ENCODE data around the gene IMMP2L. TPM values are rescaled to one million over a fixed set of nuclear protein-coding genes. Genes with fewer than 3 reads are reported as not detected.

Gene IMMP2L
- total RNA-seq, 2 donors from 2014 or later = 10.9 to 12.7 TPM

- DNase-seq (ENCODE audit: low spot score) = no peak
- Mint-ChIP-seq H3K27ac (no peak overlapping the region), H3K4me1 (ENCODE audit: low read depth in 2 of 2) (no peaks in the 10 kb centered on the region), H3K4me3 (no peak overlapping the region), H3K9me3 (peaks cover 2% of the 10 kb centered on the region), H3K36me3 (no peaks in the 10 kb centered on the region), H3K27me3 (no peaks in the 10 kb centered on the region)
- no peak for ATAC-seq
These were observed 190.9 kb downstream of the IMMP2L start for GRCh38 chr7:111371437-111371836.

DNA sequence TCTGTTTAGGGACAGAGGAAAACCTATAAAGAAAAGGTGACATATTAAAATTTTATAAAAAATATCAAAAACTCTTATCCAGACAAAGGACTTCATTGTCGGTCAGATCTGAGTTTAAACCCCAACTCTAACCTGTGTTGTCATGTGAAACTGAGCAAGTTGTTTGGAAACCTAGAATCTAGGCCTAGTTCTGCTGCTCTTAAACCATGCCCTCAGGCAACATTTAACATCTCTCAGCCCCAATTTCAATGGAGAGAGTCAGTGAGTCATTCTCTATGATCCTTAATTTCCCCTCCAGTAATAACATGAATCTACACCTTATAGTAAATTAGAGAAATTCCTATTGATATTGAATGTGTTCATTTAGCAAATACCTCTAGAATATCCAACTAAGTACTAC lies 192.3 kb downstream of the IMMP2L start:
- Mint-ChIP-seq H3K36me3 (no peaks in the 10 kb centered on the region), H3K27ac (no peak overlapping the region), H3K9me3 (peaks cover 2% of the 10 kb centered on the region), H3K4me3 (no peak overlapping the region), H3K4me1 (ENCODE audit: low read depth in 2 of 2) (no peaks in the 10 kb centered on the region), H3K27me3 (no peaks in the 10 kb centered on the region)
- no peak for DNase-seq (ENCODE audit: low spot score)
- no peak for ATAC-seq

DNA sequence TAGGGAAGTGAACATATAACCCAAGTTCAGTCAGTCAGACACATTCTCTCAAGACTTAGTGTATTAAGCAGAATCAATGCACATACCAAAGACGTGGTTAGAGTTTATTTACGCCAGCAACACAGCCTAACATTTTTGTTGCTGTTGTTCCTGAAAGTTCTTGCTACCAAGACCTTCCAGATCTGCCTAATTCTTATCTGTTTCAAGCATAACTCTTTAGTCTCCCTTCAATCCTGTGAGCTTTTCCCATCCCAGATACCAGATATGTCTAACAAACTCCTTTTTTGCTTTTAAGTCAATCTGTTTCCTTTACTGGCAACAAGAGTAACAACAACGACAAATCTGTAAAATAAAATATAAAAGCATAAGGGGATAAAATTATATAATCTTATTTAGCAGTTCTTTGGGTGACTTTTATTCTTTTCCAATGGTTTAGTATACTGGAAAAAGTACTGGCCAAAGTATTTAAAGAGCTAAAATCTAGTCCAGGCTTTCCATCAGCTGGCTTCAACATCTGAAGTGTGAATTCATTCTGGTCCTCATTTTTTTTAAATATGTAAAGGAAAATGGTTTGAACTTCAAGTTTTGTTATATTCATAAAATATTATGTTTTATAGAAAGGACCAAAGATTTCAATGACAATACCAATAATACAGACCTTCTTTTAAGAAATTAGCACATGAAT lies 193.8 kb downstream of the IMMP2L start:
- no peak overlapping the region for H3K4me3 Mint-ChIP-seq
- H3K27ac Mint-ChIP-seq = no peak overlapping the region
- no peaks in the 10 kb centered on the region for H3K36me3 Mint-ChIP-seq
- H3K4me1 Mint-ChIP-seq (ENCODE audit: low read depth in 2 of 2) = no peaks in the 10 kb centered on the region
- DNase-seq (ENCODE audit: low spot score) = no peak
- no peak for ATAC-seq
- H3K27me3 Mint-ChIP-seq = no peaks in the 10 kb centered on the region
- peaks cover 6% of the 10 kb centered on the region for H3K9me3 Mint-ChIP-seq

- no peaks in the 10 kb centered on the region for H3K36me3 Mint-ChIP-seq
- H3K27ac Mint-ChIP-seq = no peak overlapping the region
- no peaks in the 10 kb centered on the region for H3K4me1 Mint-ChIP-seq (ENCODE audit: low read depth in 2 of 2)
- H3K9me3 Mint-ChIP-seq = peaks cover 7% of the 10 kb centered on the region
- H3K27me3 Mint-ChIP-seq = no peaks in the 10 kb centered on the region
- DNase-seq (ENCODE audit: low spot score) = no peak
- no peak for ATAC-seq
- H3K4me3 Mint-ChIP-seq = no peak overlapping the region
These were observed 197.9 kb downstream of the IMMP2L start for GRCh38 chr7:111364413-111364812.

GRCh38 chr7:111363099-111363498 lies 199.2 kb downstream of the IMMP2L start:
- H3K9me3 Mint-ChIP-seq = peaks cover 8% of the 10 kb centered on the region
- H3K4me3 Mint-ChIP-seq = no peak overlapping the region
- ATAC-seq = no peak
- H3K27me3 Mint-ChIP-seq = no peaks in the 10 kb centered on the region
- H3K27ac Mint-ChIP-seq = no peak overlapping the region
- no peak for DNase-seq (ENCODE audit: low spot score)
- H3K36me3 Mint-ChIP-seq = no peaks in the 10 kb centered on the region
- H3K4me1 Mint-ChIP-seq (ENCODE audit: low read depth in 2 of 2) = no peaks in the 10 kb centered on the region

GRCh38 chr7:111362506-111363054 lies 199.7 kb downstream of the IMMP2L start:
- Mint-ChIP-seq H3K9me3 (peaks cover 9% of the 10 kb centered on the region), H3K4me3 (no peak overlapping the region), H3K27me3 (no peaks in the 10 kb centered on the region), H3K4me1 (ENCODE audit: low read depth in 2 of 2) (no peaks in the 10 kb centered on the region), H3K27ac (no peak overlapping the region), H3K36me3 (no peaks in the 10 kb centered on the region)
- DNase-seq (ENCODE audit: low spot score) (no peak), ATAC-seq (no peak)

GRCh38 chr7:111358915-111359314 lies 203.4 kb downstream of the IMMP2L start:
- H3K4me1 Mint-ChIP-seq (ENCODE audit: low read depth in 2 of 2) = no peaks in the 10 kb centered on the region
- H3K27me3 Mint-ChIP-seq = no peaks in the 10 kb centered on the region
- no peak overlapping the region for H3K27ac Mint-ChIP-seq
- peaks cover 9% of the 10 kb centered on the region for H3K9me3 Mint-ChIP-seq
- ATAC-seq (no peak), DNase-seq (ENCODE audit: low spot score) (no peak)
- no peak overlapping the region for H3K4me3 Mint-ChIP-seq
- H3K36me3 Mint-ChIP-seq = no peaks in the 10 kb centered on the region

DNA sequence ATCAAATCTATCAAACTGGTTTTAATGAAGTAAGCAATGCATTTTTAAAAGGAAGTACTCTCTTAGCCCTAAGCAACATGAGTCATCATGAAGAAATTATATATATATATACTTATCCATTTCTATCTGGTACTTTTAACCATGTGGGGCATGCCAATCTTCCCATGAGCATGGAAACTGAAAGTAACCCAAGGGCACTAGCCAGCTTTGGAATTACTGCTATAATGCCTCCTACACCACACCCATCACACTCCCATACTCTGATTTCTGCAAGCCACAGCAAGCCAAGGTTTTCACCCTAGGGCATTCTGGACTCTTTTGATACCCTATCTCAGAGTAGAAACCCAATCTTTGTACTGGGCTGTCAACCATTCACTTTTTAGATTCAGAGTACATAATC lies 204.6 kb downstream of the IMMP2L start:
- Mint-ChIP-seq H3K36me3 (no peaks in the 10 kb centered on the region), H3K27me3 (no peaks in the 10 kb centered on the region), H3K27ac (no peak overlapping the region), H3K4me1 (ENCODE audit: low read depth in 2 of 2) (no peaks in the 10 kb centered on the region), H3K9me3 (peaks cover 5% of the 10 kb centered on the region), H3K4me3 (no peak overlapping the region)
- ATAC-seq (no peak), DNase-seq (ENCODE audit: low spot score) (no peak)

- no peaks in the 10 kb centered on the region for H3K4me1 Mint-ChIP-seq (ENCODE audit: low read depth in 2 of 2)
- DNase-seq (ENCODE audit: low spot score) = no peak
- H3K27me3 Mint-ChIP-seq = no peaks in the 10 kb centered on the region
- peaks cover 3% of the 10 kb centered on the region for H3K9me3 Mint-ChIP-seq
- no peak overlapping the region for H3K4me3 Mint-ChIP-seq
- H3K27ac Mint-ChIP-seq = no peak overlapping the region
- H3K36me3 Mint-ChIP-seq = no peaks in the 10 kb centered on the region
- no peak for ATAC-seq
These were observed 205.4 kb downstream of the IMMP2L start for GRCh38 chr7:111356941-111357340.

GRCh38 chr7:111352319-111352718 lies 210.0 kb downstream of the IMMP2L start:
- Mint-ChIP-seq H3K4me3 (no peak overlapping the region), H3K4me1 (ENCODE audit: low read depth in 2 of 2) (no peaks in the 10 kb centered on the region), H3K27ac (no peak overlapping the region), H3K36me3 (peaks cover under 1% of the 10 kb centered on the region), H3K27me3 (no peaks in the 10 kb centered on the region), H3K9me3 (no peaks in the 10 kb centered on the region)
- ATAC-seq = no peak
- DNase-seq (ENCODE audit: low spot score) = no peak

GRCh38 chr7:111346219-111346618 lies 216.1 kb downstream of the IMMP2L start:
- H3K27me3 Mint-ChIP-seq = no peaks in the 10 kb centered on the region
- no peak for ATAC-seq
- no peak for DNase-seq (ENCODE audit: low spot score)

DNA sequence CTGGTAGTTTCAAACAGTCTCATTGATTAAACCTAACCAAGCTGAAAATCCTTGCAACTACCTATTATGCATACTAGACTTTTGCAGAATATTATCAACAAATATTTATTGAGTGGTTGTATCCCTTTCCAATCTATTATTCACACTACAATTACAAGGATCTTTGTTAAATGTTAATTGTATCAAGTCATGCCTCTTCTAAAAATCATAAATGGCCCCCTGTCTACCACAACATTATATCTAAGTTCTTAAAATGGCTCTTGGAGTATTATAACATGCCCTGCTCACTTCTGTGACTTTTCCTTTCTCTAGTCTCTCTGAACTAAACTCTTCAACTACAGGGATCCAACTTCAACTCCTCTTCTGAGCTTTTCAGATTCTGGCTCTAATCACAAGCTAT lies 219.3 kb downstream of the IMMP2L start:
- H3K4me3 Mint-ChIP-seq = no peak overlapping the region

More at GRCh38 chr7:111346219-111346618, 216.1 kb downstream of the IMMP2L start:
- Mint-ChIP-seq H3K4me3 (no peak overlapping the region), H3K4me1 (ENCODE audit: low read depth in 2 of 2) (no peaks in the 10 kb centered on the region), H3K27ac (no peak overlapping the region), H3K36me3 (peaks cover 30% of the 10 kb centered on the region), H3K9me3 (peaks cover 21% of the 10 kb centered on the region)

GRCh38 chr7:111339006-111339405 lies 223.3 kb downstream of the IMMP2L start:
- H3K9me3 Mint-ChIP-seq = peaks cover 14% of the 10 kb centered on the region
- H3K4me1 Mint-ChIP-seq (ENCODE audit: low read depth in 2 of 2) = no peaks in the 10 kb centered on the region

More for the DNA sequence above, 219.3 kb downstream of the IMMP2L start:
- peaks cover 30% of the 10 kb centered on the region for H3K36me3 Mint-ChIP-seq
- DNase-seq (ENCODE audit: low spot score) (no peak), ATAC-seq (no peak)
- H3K27ac Mint-ChIP-seq = no peak overlapping the region
- peaks cover 21% of the 10 kb centered on the region for H3K9me3 Mint-ChIP-seq
- no peaks in the 10 kb centered on the region for H3K27me3 Mint-ChIP-seq
- no peaks in the 10 kb centered on the region for H3K4me1 Mint-ChIP-seq (ENCODE audit: low read depth in 2 of 2)

DNA sequence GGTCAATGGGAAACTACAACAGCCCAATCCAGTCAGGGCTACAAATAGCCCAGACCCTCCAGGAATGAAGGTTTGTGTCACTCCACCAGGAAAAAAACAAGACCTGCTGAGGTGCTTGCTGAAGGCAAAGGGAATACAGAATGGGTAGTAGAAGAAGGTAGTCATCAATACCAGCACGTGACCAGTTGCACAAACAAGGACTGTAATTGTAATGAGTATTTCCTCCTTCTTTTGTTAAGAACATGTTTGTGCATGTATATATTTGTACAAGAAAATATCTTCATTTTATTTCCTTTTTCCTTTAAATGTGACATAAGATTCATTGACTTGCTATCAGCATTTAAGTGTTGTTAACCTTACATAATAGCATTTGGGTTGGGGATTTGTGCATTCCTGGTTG lies 229.3 kb downstream of the IMMP2L start:
- Mint-ChIP-seq H3K36me3 (peaks cover 10% of the 10 kb centered on the region), H3K4me3 (no peak overlapping the region)
- ATAC-seq = no peak

More at GRCh38 chr7:111339006-111339405, 223.3 kb downstream of the IMMP2L start:
- no peak for ATAC-seq
- Mint-ChIP-seq H3K27ac (no peak overlapping the region), H3K4me3 (no peak overlapping the region), H3K27me3 (no peaks in the 10 kb centered on the region), H3K36me3 (peaks cover 12% of the 10 kb centered on the region)
- DNase-seq (ENCODE audit: low spot score) = no peak

GRCh38 chr7:111330235-111330523 lies 232.1 kb downstream of the IMMP2L start:
- H3K27ac Mint-ChIP-seq = no peak overlapping the region
- H3K36me3 Mint-ChIP-seq = peaks cover 10% of the 10 kb centered on the region
- no peak for DNase-seq (ENCODE audit: low spot score)
- peaks cover 9% of the 10 kb centered on the region for H3K9me3 Mint-ChIP-seq
- ATAC-seq = no peak
- H3K4me1 Mint-ChIP-seq (ENCODE audit: low read depth in 2 of 2) = peaks cover 0 to 10% of the 10 kb centered on the region in 2 donors
- no peaks in the 10 kb centered on the region for H3K27me3 Mint-ChIP-seq
- no peak overlapping the region for H3K4me3 Mint-ChIP-seq

More for the DNA sequence above, 229.3 kb downstream of the IMMP2L start:
- Mint-ChIP-seq H3K27me3 (no peaks in the 10 kb centered on the region), H3K4me1 (ENCODE audit: low read depth in 2 of 2) (peaks cover 0 to 10% of the 10 kb centered on the region in 2 donors), H3K27ac (no peak overlapping the region), H3K9me3 (peaks cover 13% of the 10 kb centered on the region)
- no peak for DNase-seq (ENCODE audit: low spot score)
